ENCODE data around the gene PTPRA. TPM values are rescaled to one million over a fixed set of nuclear protein-coding genes. Genes with fewer than 3 reads are reported as not detected.

The PTPRA gene
- total RNA-seq, 1 experiment from 2014 or later: 47.2 TPM

GRCh38 chr20:2914160-2914559 is 40.9 kb downstream of the PTPRA start (continued):
- TF ChIP-seq ARID4B (CRISPR knock-in tag; IDR thresholded peaks at IDR 0.05; ENCODE audit: borderline replicate concordance) (no peak), ZNF317 (CRISPR knock-in tag; IDR thresholded peaks at IDR 0.05; ENCODE audit: borderline replicate concordance, low read depth) (no peak)

GRCh38 chr20:2917266-2917665 is 44.0 kb downstream of the PTPRA start:
- POLR2A ChIA-PET: no interaction called here
- Mint-ChIP-seq H3K27me3 (ENCODE audit: low read depth) (no peaks in the 10 kb centered on the region), H3K4me1 (peaks cover 48% of the 10 kb centered on the region), H3K27ac (peak overlapping the region; percentile 97), H3K4me3 (peak overlapping the region; percentile 26; the same call in 1 of the 2 replicates), H3K36me3 (no peaks in the 10 kb centered on the region), H3K9me3 (no peaks in the 10 kb centered on the region)
- DNase-seq (ENCODE audit: low spot score): no peak
- TF ChIP-seq MAX (CRISPR knock-in tag; IDR thresholded peaks at IDR 0.05) (no peak), RELA (CRISPR knock-in tag; IDR thresholded peaks at IDR 0.05; ENCODE audit: borderline replicate concordance) (no peak), ATF3 (CRISPR knock-in tag; conservative IDR thresholded peaks at IDR 0.05) (no peak), ZNF423 (CRISPR knock-in tag; IDR thresholded peaks at IDR 0.05) (no peak), ZNF219 (CRISPR knock-in tag; IDR thresholded peaks at IDR 0.05; ENCODE audit: borderline replicate concordance) (no peak), JAZF1 (CRISPR knock-in tag; IDR thresholded peaks at IDR 0.05) (no peak), ZNF532 (CRISPR knock-in tag; IDR thresholded peaks at IDR 0.05; ENCODE audit: borderline replicate concordance) (no peak), SMAD3 (CRISPR knock-in tag; IDR thresholded peaks at IDR 0.05; ENCODE audit: borderline replicate concordance) (no peak), ATF2 (CRISPR knock-in tag; IDR thresholded peaks at IDR 0.05; ENCODE audit: borderline replicate concordance, low read depth) (no peak), EMX1 (CRISPR knock-in tag; IDR thresholded peaks at IDR 0.05) (no peak), ESRRA (CRISPR knock-in tag; IDR thresholded peaks at IDR 0.05; ENCODE audit: borderline replicate concordance) (no peak), CREM (CRISPR knock-in tag; IDR thresholded peaks at IDR 0.05) (no peak), PRDM15 (CRISPR knock-in tag; IDR thresholded peaks at IDR 0.05) (no peak)
- CTCF ChIA-PET: interaction anchor here (0.7 to 1.7 kb wide), 6 partner anchors 14 to 333 kb away, joined by 3 to 4 read pairs (median 4); no protein-coding TSS in a partner anchor
- peak; percentile 86 for ATAC-seq

All from WTC11 (cell line).